TTC549 (cell line): ENCODE results near the gene TBC1D2.

Experiments used
- FAIRE-seq: peaks from 2 replicates; lab custom pipeline; 2012; peaks lifted over from hg19 to GRCh38; lab: Jason Lieb, UNC

Gene TBC1D2

GRCh38 chr9:98161851-98162250, 93.6 kb downstream of the TBC1D2 start:
- no peak for FAIRE-seq

DNA sequence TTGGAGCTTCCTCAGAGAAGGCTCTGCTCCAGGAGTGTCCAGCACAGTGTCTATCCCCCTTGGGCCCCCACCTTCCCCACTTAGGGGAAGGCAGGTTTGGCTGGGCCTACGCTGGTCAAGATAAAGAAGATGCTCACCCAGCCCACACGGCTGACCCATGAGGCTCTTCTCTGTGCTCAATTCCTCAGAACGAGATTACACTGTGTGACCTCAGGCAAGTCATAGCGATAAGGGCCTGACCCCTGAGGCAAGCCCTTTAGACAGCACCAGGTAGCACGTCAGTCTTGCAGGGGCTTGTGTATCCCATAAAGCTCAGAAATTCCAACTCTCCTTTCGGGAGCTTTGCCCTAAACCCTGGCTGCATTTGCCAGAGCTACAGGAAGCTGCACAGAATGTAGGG, 95.7 kb downstream of the TBC1D2 start:
- FAIRE-seq: no peak

DNA sequence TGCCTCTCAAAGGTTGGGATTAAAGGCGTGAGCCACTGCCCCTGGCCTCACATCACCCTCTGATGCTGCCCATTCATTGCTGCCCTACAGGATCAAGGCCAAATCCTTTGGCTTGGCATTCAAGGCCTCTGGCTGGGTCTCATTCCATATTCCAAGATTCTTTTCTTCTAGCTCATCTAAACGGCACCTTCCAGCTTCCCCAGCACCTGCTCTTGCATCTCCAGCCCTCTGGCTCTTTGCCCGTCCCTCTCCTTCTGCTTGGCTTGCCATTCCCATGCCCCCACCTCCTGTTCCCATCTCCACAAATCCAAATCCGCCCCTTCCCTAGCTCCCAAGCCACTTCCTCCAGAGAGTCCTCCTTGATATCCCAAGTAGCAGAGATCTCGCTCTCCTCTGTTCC, 96.1 kb downstream of the TBC1D2 start:
- no peak for FAIRE-seq

- FAIRE-seq: no peak
Observed at GRCh38 chr9:98158071-98158831, 97.2 kb downstream of the TBC1D2 start.

GRCh38 chr9:98157372-98157771, 98.1 kb downstream of the TBC1D2 start:
- no peak for FAIRE-seq

GRCh38 chr9:98154678-98155077, 100.8 kb downstream of the TBC1D2 start:
- FAIRE-seq: no peak

- no peak for FAIRE-seq
Observed at GRCh38 chr9:98152526-98152925, 102.9 kb downstream of the TBC1D2 start.

DNA sequence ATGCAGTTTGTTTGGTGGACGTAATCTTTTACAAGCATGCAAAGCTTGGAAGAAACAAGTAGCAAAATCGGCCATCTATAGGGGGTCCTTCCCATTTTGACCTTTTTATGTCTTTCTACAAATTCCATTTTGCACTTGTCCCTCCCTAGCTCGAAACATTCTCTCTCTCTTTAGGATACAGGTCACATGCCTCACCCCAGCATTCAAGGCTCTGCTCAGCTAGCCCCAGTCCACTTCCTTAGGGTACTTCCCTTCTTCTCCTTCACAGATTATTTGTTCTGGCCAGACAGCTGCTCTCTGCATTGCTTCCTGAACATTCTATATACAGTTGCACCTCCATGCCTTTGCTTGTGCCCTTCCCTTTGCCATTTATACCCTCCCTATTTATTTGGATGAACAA, 104.7 kb downstream of the TBC1D2 start:
- no peak for FAIRE-seq

DNA sequence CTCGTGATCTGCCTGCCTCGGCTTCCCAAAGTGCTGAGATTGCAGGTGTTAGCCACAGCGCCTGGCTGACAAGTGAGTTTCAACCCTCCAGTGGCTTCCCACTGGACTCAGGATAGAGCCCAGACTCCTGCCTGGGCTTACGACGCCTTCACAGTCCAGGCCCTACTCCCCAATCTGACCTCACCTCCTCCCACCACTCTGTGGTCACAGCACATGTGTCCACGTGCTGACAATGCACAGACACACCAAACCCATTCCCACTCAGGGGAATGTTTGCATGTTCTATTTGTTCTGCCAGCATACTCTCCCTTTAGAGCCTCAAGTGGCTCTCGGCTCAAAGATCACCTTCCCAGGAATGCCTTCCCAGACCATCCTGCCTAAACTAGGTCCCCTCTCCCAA, 105.3 kb downstream of the TBC1D2 start:
- no peak for FAIRE-seq

GRCh38 chr9:98149422-98149821, 106.0 kb downstream of the TBC1D2 start:
- FAIRE-seq: no peak
